Measurements from ENCODE around the gene CXCL14. TPM values are rescaled to one million over a fixed set of nuclear protein-coding genes. Genes with fewer than 3 reads are reported as not detected.

Gene CXCL14
- total and polyA plus RNA-seq, 2 experiments from 2014 or later: 1.7 TPM; not detected in 1

DNA sequence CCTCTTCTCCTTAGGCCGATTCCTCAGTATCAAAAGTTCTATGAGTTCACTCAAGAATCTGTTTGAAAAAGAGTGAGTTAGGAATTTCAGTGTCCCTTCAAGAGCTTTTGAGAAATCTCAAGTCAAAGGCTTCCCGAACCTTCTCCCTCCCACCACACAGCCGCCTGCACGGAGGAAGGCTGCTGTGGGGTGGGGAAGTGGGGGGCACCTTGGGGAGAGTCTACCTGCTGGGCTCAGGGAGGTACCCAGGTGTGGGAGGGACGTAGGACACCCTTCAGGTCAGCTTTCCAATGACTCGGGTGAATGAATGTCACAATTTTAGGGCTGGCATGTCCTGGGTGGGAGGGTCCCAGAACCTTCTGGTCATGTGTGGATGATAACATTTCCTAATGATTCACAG lies 17.5 kb downstream of the CXCL14 start:
- peaks cover 7% of the 10 kb centered on the region for H3K27me3 Mint-ChIP-seq (ENCODE audit: insufficient read depth, low read depth, poor library complexity)
- no peak overlapping the region for H3K27ac Mint-ChIP-seq
- H3K79me2 ChIP-seq (replicated peaks; ENCODE audit: insufficient read depth): no peaks in the 10 kb centered on the region
- no peaks in the 10 kb centered on the region for H3K9me3 Mint-ChIP-seq
- H4K20me1 ChIP-seq (replicated peaks; ENCODE audit: insufficient read depth): no peaks in the 10 kb centered on the region
- no peak for ATAC-seq
- H3K4me2 ChIP-seq: peak overlapping the region; percentile 64; the same call in 1 of the 2 replicates
- no peak overlapping the region for H3K4me3 ChIP-seq
- no peak for TF ChIP-seq CTCF (conservative IDR thresholded peaks at IDR 0.05; ENCODE audit: low read depth in 2 of 2)
- no peak for TF ChIP-seq EZH2phosphoT487 (IDR thresholded peaks at IDR 0.05; ENCODE audit: unreplicated experiment)
- no peak for TF ChIP-seq POLR2AphosphoS5 (IDR thresholded peaks at IDR 0.05; ENCODE audit: low read depth)
- no peak for TF ChIP-seq ETS1 (IDR thresholded peaks at IDR 0.05)
- TF ChIP-seq, protein P1, sequence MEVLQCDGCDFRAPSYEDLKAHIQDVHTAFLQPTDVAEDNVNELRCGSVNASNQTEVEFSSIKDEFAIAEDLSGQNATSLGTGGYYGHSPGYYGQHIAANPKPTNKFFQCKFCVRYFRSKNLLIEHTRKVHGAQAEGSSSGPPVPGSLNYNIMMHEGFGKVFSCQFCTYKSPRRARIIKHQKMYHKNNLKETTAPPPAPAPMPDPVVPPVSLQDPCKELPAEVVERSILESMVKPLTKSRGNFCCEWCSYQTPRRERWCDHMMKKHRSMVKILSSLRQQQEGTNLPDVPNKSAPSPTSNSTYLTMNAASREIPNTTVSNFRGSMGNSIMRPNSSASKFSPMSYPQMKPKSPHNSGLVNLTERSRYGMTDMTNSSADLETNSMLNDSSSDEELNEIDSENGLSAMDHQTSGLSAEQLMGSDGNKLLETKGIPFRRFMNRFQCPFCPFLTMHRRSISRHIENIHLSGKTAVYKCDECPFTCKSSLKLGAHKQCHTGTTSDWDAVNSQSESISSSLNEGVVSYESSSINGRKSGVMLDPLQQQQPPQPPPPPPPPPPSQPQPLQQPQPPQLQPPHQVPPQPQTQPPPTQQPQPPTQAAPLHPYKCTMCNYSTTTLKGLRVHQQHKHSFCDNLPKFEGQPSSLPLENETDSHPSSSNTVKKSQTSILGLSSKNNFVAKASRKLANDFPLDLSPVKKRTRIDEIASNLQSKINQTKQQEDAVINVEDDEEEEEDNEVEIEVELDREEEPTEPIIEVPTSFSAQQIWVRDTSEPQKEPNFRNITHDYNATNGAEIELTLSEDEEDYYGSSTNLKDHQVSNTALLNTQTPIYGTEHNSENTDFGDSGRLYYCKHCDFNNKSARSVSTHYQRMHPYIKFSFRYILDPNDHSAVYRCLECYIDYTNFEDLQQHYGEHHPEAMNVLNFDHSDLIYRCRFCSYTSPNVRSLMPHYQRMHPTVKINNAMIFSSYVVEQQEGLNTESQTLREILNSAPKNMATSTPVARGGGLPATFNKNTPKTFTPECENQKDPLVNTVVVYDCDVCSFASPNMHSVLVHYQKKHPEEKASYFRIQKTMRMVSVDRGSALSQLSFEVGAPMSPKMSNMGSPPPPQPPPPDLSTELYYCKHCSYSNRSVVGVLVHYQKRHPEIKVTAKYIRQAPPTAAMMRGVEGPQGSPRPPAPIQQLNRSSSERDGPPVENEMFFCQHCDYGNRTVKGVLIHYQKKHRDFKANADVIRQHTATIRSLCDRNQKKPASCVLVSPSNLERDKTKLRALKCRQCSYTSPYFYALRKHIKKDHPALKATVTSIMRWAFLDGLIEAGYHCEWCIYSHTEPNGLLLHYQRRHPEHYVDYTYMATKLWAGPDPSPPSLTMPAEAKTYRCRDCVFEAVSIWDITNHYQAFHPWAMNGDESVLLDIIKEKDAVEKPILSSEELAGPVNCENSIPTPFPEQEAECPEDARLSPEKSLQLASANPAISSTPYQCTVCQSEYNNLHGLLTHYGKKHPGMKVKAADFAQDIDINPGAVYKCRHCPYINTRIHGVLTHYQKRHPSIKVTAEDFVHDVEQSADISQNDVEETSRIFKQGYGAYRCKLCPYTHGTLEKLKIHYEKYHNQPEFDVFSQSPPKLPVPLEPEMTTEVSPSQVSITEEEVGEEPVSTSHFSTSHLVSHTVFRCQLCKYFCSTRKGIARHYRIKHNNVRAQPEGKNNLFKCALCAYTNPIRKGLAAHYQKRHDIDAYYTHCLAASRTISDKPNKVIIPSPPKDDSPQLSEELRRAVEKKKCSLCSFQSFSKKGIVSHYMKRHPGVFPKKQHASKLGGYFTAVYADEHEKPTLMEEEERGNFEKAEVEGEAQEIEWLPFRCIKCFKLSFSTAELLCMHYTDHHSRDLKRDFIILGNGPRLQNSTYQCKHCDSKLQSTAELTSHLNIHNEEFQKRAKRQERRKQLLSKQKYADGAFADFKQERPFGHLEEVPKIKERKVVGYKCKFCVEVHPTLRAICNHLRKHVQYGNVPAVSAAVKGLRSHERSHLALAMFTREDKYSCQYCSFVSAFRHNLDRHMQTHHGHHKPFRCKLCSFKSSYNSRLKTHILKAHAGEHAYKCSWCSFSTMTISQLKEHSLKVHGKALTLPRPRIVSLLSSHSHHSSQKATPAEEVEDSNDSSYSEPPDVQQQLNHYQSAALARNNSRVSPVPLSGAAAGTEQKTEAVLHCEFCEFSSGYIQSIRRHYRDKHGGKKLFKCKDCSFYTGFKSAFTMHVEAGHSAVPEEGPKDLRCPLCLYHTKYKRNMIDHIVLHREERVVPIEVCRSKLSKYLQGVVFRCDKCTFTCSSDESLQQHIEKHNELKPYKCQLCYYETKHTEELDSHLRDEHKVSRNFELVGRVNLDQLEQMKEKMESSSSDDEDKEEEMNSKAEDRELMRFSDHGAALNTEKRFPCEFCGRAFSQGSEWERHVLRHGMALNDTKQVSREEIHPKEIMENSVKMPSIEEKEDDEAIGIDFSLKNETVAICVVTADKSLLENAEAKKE (CRISPR knock-in tag; IDR thresholded peaks at IDR 0.05): no peak
- TF ChIP-seq NANOG (IDR thresholded peaks at IDR 0.05; ENCODE audit: borderline replicate concordance): no peak
- no peak for TF ChIP-seq JUNB (IDR thresholded peaks at IDR 0.05; ENCODE audit: unreplicated experiment)
- no peak for TF ChIP-seq ZNF114 (CRISPR knock-in tag; IDR thresholded peaks at IDR 0.05)
- TF ChIP-seq, protein P2, sequence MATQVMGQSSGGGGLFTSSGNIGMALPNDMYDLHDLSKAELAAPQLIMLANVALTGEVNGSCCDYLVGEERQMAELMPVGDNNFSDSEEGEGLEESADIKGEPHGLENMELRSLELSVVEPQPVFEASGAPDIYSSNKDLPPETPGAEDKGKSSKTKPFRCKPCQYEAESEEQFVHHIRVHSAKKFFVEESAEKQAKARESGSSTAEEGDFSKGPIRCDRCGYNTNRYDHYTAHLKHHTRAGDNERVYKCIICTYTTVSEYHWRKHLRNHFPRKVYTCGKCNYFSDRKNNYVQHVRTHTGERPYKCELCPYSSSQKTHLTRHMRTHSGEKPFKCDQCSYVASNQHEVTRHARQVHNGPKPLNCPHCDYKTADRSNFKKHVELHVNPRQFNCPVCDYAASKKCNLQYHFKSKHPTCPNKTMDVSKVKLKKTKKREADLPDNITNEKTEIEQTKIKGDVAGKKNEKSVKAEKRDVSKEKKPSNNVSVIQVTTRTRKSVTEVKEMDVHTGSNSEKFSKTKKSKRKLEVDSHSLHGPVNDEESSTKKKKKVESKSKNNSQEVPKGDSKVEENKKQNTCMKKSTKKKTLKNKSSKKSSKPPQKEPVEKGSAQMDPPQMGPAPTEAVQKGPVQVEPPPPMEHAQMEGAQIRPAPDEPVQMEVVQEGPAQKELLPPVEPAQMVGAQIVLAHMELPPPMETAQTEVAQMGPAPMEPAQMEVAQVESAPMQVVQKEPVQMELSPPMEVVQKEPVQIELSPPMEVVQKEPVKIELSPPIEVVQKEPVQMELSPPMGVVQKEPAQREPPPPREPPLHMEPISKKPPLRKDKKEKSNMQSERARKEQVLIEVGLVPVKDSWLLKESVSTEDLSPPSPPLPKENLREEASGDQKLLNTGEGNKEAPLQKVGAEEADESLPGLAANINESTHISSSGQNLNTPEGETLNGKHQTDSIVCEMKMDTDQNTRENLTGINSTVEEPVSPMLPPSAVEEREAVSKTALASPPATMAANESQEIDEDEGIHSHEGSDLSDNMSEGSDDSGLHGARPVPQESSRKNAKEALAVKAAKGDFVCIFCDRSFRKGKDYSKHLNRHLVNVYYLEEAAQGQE (IDR thresholded peaks at IDR 0.05; ENCODE audit: unreplicated experiment): no peak
- TF ChIP-seq ZNF331 (CRISPR knock-in tag; IDR thresholded peaks at IDR 0.05; ENCODE audit: low read depth): no peak
- H3K4me3 Mint-ChIP-seq: no peak overlapping the region
- DNase-seq (ENCODE audit: low spot score): no peak
- H3K4me1 Mint-ChIP-seq: peaks cover 25% of the 10 kb centered on the region
- H3K36me3 Mint-ChIP-seq (ENCODE audit: low read depth): no peaks in the 10 kb centered on the region
- 0 out of 2 replicates have a peak, but pooled peaks cover 15% of the 10 kb centered on the region for H3K27me3 ChIP-seq (ENCODE audit: insufficient read depth)
- H3K4me1 ChIP-seq (ENCODE audit: insufficient read depth): peaks cover 27% of the 10 kb centered on the region
- no peak overlapping the region for H3K27ac ChIP-seq (ENCODE audit: low read depth)
- peak overlapping the region; percentile 79; the same call in 1 of the 2 replicates for H2AFZ ChIP-seq
- H3K36me3 ChIP-seq (ENCODE audit: insufficient read depth): no peaks in the 10 kb centered on the region
- H3F3A ChIP-seq (replicated peaks; ENCODE audit: low read depth): no peaks in the 10 kb centered on the region
- H3K9me2 ChIP-seq (ENCODE audit: insufficient read depth): no peaks in the 10 kb centered on the region
